NCI-H146 treated with DMSO at 0.1 percent for 48 hours (cell line): ENCODE measurements around the gene LY6G6D.

Experiments
- DNase-seq: peaks from one replicate; lab custom pipeline; 2025; ENCODE audit not compliant: unreplicated experiment; lab: John Stamatoyannopoulos, UW

LY6G6D gene

DNA sequence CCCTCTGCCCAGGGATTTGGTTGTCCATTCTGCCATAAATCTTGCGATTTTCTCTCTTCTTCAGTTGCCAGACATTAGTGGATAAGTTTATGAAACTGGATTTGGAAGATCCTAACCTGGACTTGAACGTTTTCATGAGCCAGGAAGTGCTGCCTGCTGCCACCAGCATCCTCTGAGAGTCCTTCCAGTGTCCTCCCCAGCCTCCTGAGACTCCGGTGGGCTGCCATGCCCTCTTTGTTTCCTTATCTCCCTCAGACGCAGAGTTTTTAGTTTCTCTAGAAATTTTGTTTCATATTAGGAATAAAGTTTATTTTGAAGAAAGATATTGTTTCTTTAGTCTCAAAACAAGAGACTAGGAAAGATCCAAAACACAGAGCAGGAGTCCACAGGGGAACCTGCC lies 47.2 kb downstream of the LY6G6D start, which contains the start of gene SAPCD1:
Gene SAPCD1 (plus strand): TSS at position 301 of the 400 bp plus-strand sequence. CDS start 399 bp downstream, outside the sequence.
- no peak for DNase-seq

DNA sequence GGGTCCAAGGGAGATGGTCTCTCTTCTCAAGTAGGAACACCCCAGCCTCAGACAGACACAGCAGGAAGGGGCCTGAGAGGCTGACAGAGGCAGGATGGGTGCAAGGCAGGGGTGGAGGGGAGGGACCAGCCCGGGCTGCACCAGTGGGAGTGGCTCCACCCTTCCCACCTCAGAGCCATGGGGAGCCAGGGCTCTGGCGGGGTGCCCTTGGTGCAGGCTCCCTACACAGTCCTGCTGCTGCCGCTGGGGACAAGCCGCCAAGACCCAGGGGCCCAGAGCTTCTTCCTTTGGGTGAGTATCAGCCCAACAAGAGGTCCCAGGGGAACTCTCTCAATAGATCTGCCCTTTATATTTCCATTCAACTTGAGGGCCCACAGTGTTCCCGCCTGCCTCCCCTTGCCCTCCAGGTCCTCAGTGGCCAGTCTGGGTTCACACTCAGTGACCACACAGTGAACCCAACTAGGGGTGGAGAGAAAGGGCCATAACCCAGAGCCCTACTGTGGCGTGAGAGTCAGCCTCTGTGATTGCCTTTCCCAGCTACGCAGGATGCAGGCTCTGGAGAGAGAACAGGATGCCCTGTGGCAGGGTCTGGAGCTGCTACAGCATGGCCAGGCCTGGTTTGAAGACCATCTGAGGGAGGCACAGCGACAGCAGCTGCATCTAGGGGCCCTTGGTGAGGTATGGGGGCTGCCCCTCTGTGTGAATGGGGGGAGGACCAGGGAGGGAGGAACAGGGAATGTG lies 47.9 kb downstream of the LY6G6D start:
- DNase-seq, result no peak

DNA sequence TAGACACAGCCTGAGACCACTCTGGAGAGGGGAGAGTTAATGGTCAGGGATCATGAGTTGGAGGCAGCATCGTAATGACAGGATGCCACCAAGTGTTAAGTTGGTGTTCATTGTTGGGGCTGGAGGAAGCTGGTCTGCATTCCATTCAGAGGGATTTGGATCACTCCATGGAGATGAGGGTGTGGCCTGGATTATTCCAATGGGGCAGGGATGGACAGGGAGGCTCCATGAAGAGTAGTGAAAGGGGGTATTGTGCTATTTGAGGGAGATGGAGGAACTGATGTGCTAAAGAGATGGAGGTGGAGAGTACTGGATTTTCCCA lies 48.4 kb downstream of the LY6G6D start:
- no peak for DNase-seq

DNA sequence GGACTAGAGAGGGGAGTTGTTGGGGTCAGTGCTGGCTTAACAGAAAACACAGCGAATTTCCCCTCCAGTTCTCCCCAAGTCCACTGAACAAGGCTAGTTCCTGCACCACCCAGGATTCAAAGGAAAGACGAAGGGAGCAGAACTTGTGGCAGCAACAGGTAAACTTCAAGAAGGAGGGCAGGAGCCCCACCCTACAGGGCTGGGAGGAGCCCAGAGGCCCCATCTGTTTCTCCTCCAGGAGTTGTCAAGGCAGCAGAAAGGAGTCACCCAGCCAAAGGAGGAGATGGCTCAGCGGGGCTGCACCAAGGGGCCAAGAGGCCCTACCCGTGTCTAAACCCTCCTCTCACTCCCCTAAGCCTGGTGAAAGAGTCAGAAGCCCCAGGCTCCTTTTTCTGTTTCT lies 49.0 kb downstream of the LY6G6D start:
- no peak for DNase-seq

DNA sequence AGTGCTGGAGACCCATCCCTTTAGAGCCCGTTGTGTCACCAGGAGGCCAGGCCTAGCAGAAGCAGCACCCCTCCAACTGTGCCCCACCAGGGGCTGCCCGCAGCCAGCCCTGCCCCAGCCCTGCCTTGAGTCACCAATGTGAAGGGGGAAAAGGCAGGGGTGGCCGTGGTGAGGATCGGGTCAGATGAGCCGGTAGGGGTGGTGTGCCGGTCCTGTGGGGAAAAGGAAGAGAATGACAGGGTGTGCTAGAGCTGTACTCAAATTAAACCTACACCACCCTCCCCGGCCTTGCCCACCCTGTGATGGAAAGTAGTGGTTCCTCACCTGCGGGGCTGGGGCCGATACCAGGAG lies 50.4 kb downstream of the LY6G6D start:
- no peak for DNase-seq

DNA sequence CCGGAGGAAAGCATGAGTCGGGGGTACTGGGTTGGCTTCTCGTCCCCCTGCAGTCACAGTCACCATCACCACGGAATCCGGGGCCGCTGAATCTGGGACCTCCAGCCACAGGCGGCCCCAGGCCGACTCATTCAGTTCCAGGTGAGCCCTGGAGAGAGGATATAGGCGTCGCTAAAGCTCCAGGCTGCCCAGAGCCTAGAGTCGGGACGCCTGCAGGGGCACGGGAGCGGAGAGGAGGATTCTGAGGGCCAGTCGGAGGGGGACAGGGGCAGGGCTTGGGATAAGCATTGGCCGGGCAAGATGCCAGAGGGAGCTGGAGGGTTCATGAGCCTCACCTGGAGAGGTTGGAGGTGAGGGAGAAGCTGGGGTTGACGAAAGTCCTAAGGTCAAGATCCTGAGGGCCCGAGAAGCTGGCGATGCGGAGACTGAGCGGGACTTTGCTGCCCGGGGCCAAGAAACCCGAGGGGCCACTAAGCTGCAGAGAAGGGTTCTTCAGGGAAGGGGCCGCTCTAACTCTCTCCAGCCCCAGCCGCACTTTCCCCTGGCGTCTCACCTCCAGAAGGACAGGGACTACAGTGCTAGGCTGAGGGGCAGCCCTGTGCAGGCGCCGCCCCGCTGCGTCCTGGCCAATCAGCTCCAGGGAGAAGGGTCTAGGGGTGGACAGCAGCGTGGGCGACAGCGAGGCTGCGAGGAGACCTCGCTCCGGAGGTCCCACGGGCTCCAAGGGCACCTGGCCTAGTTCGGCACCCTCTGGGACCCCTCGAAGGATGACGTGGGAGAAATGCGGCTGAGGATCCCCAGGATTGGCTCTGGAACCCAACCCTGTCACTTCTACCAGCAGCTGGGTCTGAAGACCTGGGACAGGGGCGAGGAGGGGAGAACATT lies 51.0 kb downstream of the LY6G6D start:
- no peak for DNase-seq

DNA sequence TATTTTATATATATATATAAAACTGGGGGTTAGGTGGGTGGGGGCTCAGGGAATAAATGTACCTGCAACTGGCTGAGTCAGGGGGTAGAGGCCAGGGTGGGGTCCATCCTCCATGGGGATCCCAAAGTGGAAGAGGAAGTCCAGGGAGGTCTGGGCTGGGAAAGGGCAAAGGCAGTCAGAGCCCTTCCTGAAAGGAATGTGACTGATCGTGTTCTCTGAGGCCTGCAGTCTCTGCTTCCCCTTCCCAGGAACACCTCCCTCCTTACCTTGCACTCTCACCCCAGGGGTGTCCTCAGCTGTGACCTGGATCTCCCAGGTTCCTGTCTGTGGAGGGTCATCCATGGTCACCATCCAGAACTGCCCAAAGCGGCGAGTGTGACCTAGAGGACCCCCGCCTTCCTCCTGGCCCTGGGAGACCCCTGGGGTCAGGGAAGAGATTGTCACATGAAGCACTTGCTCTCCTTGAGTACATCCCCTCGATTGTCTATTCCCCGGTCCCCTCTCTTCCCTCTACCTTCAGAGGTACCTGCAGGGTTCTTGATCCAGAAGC lies 52.0 kb downstream of the LY6G6D start:
- no peak for DNase-seq
